ENCODE data around the gene ARID1A.

DNA sequence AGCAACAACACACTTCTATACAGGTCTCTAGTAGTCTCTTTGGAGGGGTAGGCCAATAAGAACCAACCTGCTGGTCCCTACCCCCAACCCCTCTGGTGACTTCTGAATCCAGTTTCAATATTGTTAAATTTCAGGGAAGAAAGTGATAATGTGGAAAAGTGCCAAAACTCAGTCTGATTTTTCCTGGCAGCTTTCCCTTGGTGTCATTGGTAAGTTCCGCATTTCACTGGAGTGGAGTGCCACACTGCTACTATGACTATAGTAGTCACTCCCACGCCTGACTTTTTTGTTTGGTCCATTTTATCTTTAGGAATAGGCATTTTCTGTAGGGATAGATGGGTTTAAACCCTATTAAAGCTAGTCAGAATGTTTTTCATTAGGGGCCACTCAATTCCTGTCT is 5.7 kb upstream of the ARID1A start:
- TF ChIP-seq CTCF (conservative IDR thresholded peaks at IDR 0.05 in 1 of 2, IDR thresholded peaks at IDR 0.05 in 1 of 2; ENCODE audit: extremely low read depth in 1 of 2, insufficient read depth in 1 of 2, low read depth in 1 of 2, low read length in 2 of 2), result no peak
- TF ChIP-seq EZH2 (IDR thresholded peaks at IDR 0.05; ENCODE audit: borderline replicate concordance, low read length), result no peak
